Stromal cell of bone marrow (primary cell): ENCODE results near the gene FNDC3A.

Source experiments
- DNase-seq: peaks from one replicate; pipeline ENCODE4 v3.0.0-alpha.2; 2012; ENCODE audit warnings: low read depth

FNDC3A gene

GRCh38 chr13:49216334-49216733, 240.6 kb downstream of the FNDC3A start:
- DNase-seq = no peak

GRCh38 chr13:49217962-49218492, 242.3 kb downstream of the FNDC3A start:
- no peak for DNase-seq

GRCh38 chr13:49218493-49219051, 242.9 kb downstream of the FNDC3A start:
- no peak for DNase-seq

GRCh38 chr13:49219647-49220035, 243.9 kb downstream of the FNDC3A start:
- DNase-seq = no peak

- no peak for DNase-seq
Observed at GRCh38 chr13:49220036-49220855, 244.5 kb downstream of the FNDC3A start, which contains the start of gene MLNR. MLNR (plus strand) TSS chr13:49220338; CDS start chr13:49220338, 0 bp downstream.

GRCh38 chr13:49220856-49221589, 245.3 kb downstream of the FNDC3A start:
- DNase-seq = no peak

GRCh38 chr13:49221590-49221965, 245.9 kb downstream of the FNDC3A start:
- DNase-seq = no peak

GRCh38 chr13:49225223-49226042, 249.7 kb downstream of the FNDC3A start:
- no peak for DNase-seq

- DNase-seq = no peak
Observed at GRCh38 chr13:49226613-49227012, 250.9 kb downstream of the FNDC3A start.

GRCh38 chr13:49234741-49235140, 259.0 kb downstream of the FNDC3A start:
- no peak for DNase-seq

- no peak for DNase-seq
Observed at GRCh38 chr13:49235856-49236431, 260.2 kb downstream of the FNDC3A start.

GRCh38 chr13:49238621-49239020, 262.9 kb downstream of the FNDC3A start:
- no peak for DNase-seq

- DNase-seq = peak; percentile 25
Observed at GRCh38 chr13:49240017-49240416, 264.3 kb downstream of the FNDC3A start.

- DNase-seq = no peak
Observed at GRCh38 chr13:49241296-49241695, 265.6 kb downstream of the FNDC3A start.

- no peak for DNase-seq
Observed at GRCh38 chr13:49245101-49245500, 269.4 kb downstream of the FNDC3A start.

GRCh38 chr13:49246850-49247642, 271.3 kb downstream of the FNDC3A start:
- no peak for DNase-seq

- DNase-seq = peak; percentile 94
Observed at GRCh38 chr13:49247643-49248621, 272.2 kb downstream of the FNDC3A start, which contains the start of gene CDADC1. CDADC1 (plus strand) TSS chr13:49247925; CDS start chr13:49248038, 113 bp downstream.

- no peak for DNase-seq
Observed at GRCh38 chr13:49248622-49249002, 272.9 kb downstream of the FNDC3A start.

GRCh38 chr13:49251326-49251725, 275.6 kb downstream of the FNDC3A start:
- DNase-seq = no peak
